ENCODE results near the gene SPHK2.

GRCh38 chr19:48639483-48640375 lies 20.4 kb downstream of the SPHK2 start:
- TF ChIP-seq, protein P1, sequence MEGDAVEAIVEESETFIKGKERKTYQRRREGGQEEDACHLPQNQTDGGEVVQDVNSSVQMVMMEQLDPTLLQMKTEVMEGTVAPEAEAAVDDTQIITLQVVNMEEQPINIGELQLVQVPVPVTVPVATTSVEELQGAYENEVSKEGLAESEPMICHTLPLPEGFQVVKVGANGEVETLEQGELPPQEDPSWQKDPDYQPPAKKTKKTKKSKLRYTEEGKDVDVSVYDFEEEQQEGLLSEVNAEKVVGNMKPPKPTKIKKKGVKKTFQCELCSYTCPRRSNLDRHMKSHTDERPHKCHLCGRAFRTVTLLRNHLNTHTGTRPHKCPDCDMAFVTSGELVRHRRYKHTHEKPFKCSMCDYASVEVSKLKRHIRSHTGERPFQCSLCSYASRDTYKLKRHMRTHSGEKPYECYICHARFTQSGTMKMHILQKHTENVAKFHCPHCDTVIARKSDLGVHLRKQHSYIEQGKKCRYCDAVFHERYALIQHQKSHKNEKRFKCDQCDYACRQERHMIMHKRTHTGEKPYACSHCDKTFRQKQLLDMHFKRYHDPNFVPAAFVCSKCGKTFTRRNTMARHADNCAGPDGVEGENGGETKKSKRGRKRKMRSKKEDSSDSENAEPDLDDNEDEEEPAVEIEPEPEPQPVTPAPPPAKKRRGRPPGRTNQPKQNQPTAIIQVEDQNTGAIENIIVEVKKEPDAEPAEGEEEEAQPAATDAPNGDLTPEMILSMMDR (IDR thresholded peaks at IDR 0.05), result no peak
- no peak for TF ChIP-seq POLR2A (IDR thresholded peaks at IDR 0.05)
